Neuronal stem cell (in vitro differentiated cells): ENCODE measurements around the gene PIN1.
"Not testable (repeated sequence)": the region's sequence is repeated elsewhere in the genome, so short reads cannot be mapped to it uniquely, and the experiment has no call there.

Experiments
- DNase-seq: peaks from one replicate; pipeline ENCODE4 v3.0.0-alpha.2; 2013; ENCODE audit warnings: low spot score
- H2AFZ ChIP-seq: one replicate; pipeline ENCODE4 v1.6.1; 2013; ENCODE audit warnings: mild to moderate bottlenecking, low read length, inconsistent platforms
- H2AK5ac ChIP-seq: 2 replicates; pipeline ENCODE4 v1.6.1; 2013; ENCODE audit warnings: low read depth, mild to moderate bottlenecking, inconsistent platforms, low read length, moderate library complexity, mixed read lengths
- H2BK120ac ChIP-seq: 2 replicates; pipeline ENCODE4 v1.6.1; 2013; ENCODE audit warnings: low read depth, mild to moderate bottlenecking, inconsistent platforms, low read length, moderate library complexity, mixed read lengths
- H2BK12ac ChIP-seq: one replicate; pipeline ENCODE4 v1.6.1; 2013; ENCODE audit warnings: low read length, inconsistent platforms
- H2BK15ac ChIP-seq: 2 replicates; pipeline ENCODE4 v1.6.1; 2013; ENCODE audit warnings: mild to moderate bottlenecking, low read length, inconsistent platforms, mixed read lengths
- H2BK5ac ChIP-seq: one replicate; pipeline ENCODE4 v1.6.1; 2013; ENCODE audit warnings: inconsistent platforms, mild to moderate bottlenecking, low read length, moderate library complexity
- H3K14ac ChIP-seq: one replicate; pipeline ENCODE4 v1.6.1; 2013; ENCODE audit warnings: low read length, inconsistent platforms
- H3K18ac ChIP-seq: 2 replicates; pipeline ENCODE4 v1.6.1; 2013; ENCODE audit warnings: low read length, inconsistent platforms
- H3K23ac ChIP-seq: 2 replicates; pipeline ENCODE4 v1.6.1; 2013; ENCODE audit warnings: low read depth, mild to moderate bottlenecking, mixed read lengths, low read length, inconsistent platforms; ENCODE audit not compliant: poor library complexity
- H3K27ac ChIP-seq: replicated peaks from 3 replicates; pipeline ENCODE4 v1.5.1; 2013; ENCODE audit warnings: low read length, inconsistent platforms
- H3K27me3 ChIP-seq, 3 experiments: 2 replicates each; pipeline ENCODE4 v1.6.1; 2013; ENCODE audit warnings: low read length in 3 of 3, mild to moderate bottlenecking in 2 of 3, inconsistent platforms in 1 of 3, low read depth in 1 of 3, mixed read lengths in 1 of 3, moderate library complexity in 1 of 3; ENCODE audit not compliant: control insufficient read depth in 3 of 3, insufficient read depth in 3 of 3
- H3K36me3 ChIP-seq, 2 donors: replicated peaks in 1 of 2; 2 replicates each; pipeline ENCODE4 v1.6.1; 2013; ENCODE audit warnings: low read length in 2 of 2; ENCODE audit not compliant: control insufficient read depth in 2 of 2, insufficient read depth in 2 of 2
- H3K4ac ChIP-seq: 2 replicates; pipeline ENCODE4 v1.6.1; 2013; ENCODE audit warnings: inconsistent platforms, mild to moderate bottlenecking, low read length, moderate library complexity
- H3K4me1 ChIP-seq, 2 donors: 1 replicate in 1 of 2; 2 replicates in 1 of 2; pipeline ENCODE4 v1.6.1; 2013; ENCODE audit warnings: low read length in 2 of 2, low read depth in 1 of 2; ENCODE audit not compliant: control insufficient read depth in 2 of 2, insufficient read depth in 1 of 2
- H3K4me2 ChIP-seq: one replicate; pipeline ENCODE4 v1.6.1; 2013; ENCODE audit warnings: mild to moderate bottlenecking, low read length, inconsistent platforms; ENCODE audit not compliant: insufficient read depth, poor library complexity, severe bottlenecking
- H3K4me3 ChIP-seq, 2 donors: 2 replicates each; pipeline ENCODE4 v1.5.1; 2013; ENCODE audit warnings: low read length in 2 of 2, mild to moderate bottlenecking in 2 of 2, inconsistent platforms in 1 of 2, moderate library complexity in 1 of 2
- H3K79me1 ChIP-seq: one replicate; pipeline ENCODE4 v1.6.1; 2013; ENCODE audit warnings: low read depth, mild to moderate bottlenecking, inconsistent platforms, low read length, moderate library complexity
- H3K9ac ChIP-seq: one replicate; pipeline ENCODE4 v1.6.1; 2013; ENCODE audit warnings: mild to moderate bottlenecking, low read depth, low read length, inconsistent platforms; ENCODE audit not compliant: poor library complexity
- H3K9me3 ChIP-seq, 2 donors: replicated peaks in 1 of 2; 2 replicates each; pipeline versions ENCODE3 to v1.6.1; 2013; ENCODE audit warnings: low read length in 2 of 2, mild to moderate bottlenecking in 2 of 2, inconsistent platforms in 1 of 2, low read depth in 1 of 2, mixed read lengths in 1 of 2, moderate library complexity in 1 of 2; ENCODE audit not compliant: control insufficient read depth in 2 of 2, insufficient read depth in 1 of 2
- H4K8ac ChIP-seq: one replicate; pipeline ENCODE4 v1.6.1; 2013; ENCODE audit warnings: low read depth, mild to moderate bottlenecking, inconsistent platforms, low read length, moderate library complexity
- H4K91ac ChIP-seq: one replicate; pipeline ENCODE4 v1.6.1; 2013; ENCODE audit warnings: low read length, low read depth, mild to moderate bottlenecking, inconsistent platforms; ENCODE audit not compliant: poor library complexity
- WGBS, 2 donors: extraction: QIAGEN DNeasy Blood & Tissue Kit; methylation state at CpG; one replicate each; pipeline ENCODE4 v1.1.7; 2013; ENCODE audit warnings: missing lambda C conversion rate in 2 of 2, mixed read lengths in 1 of 2; ENCODE audit not compliant: insufficient read length in 2 of 2, insufficient replicate concordance in 1 of 2; ENCODE audit errors: extremely low coverage in 2 of 2; 5-methylcytosine and 5-hydroxymethylcytosine counted together

PIN1 gene

GRCh38 chr19:9818734-9819595 lies 16.2 kb upstream of the PIN1 start, which contains the start of gene FBXL12:
Gene FBXL12 (minus strand): TSS chr19:9819079. CDS start chr19:9818813, 266 bp downstream.
- Histone ChIP-seq H4K8ac (peak within 1 kb of the TSS; percentile 92), H3K36me3 (peaks cover 0 to 26% of the 10 kb centered on the region in 2 donors), H3K9ac (peak within 1 kb of the TSS; percentile 96), H2BK15ac (peak within 1 kb of the TSS; percentile 89), H3K9me3 (peaks cover 0 to 5% of the 10 kb centered on the region in 2 donors), H3K4me1 (peaks cover 6 to 7% of the 10 kb centered on the region in 2 donors), H2BK120ac (no peak within 1 kb of the TSS), H3K14ac (peak within 1 kb of the TSS; percentile 90), H3K18ac (peak within 1 kb of the TSS; percentile 99), H3K23ac (peak within 1 kb of the TSS; percentile 98), H2BK12ac (no peak within 1 kb of the TSS), H3K4me3 (peak within 1 kb of the TSS; percentile 96 to 99), H3K27ac (peak within 1 kb of the TSS; percentile 94), H3K4ac (peak within 1 kb of the TSS; percentile 67), H3K79me1 (peaks cover 11% of the 10 kb centered on the region), H3K27me3 (no peaks in the 10 kb centered on the region), H3K4me2 (peak within 1 kb of the TSS; percentile 95), H2BK5ac (peak within 1 kb of the TSS; percentile 94), H2AK5ac (peak within 1 kb of the TSS; percentile 91), H2AFZ (peak within 1 kb of the TSS; percentile 100), H4K91ac (no peak within 1 kb of the TSS)
- no CpG with 5 or more reads among the region's 82 CpGs for WGBS, 2 donors
- peak; percentile 100 for DNase-seq

- peak overlapping the region; percentile 55 to 99 for H3K4me3 ChIP-seq
Measured at GRCh38 chr19:9819596-9819909, 15.6 kb upstream of the PIN1 start.

GRCh38 chr19:9820034-9820433 lies 15.1 kb upstream of the PIN1 start:
- DNase-seq, H3K9me3 ChIP-seq, H2AFZ ChIP-seq, H2AK5ac ChIP-seq, H2BK120ac ChIP-seq, H3K4me2 ChIP-seq, H2BK5ac ChIP-seq, H3K14ac ChIP-seq, H3K18ac ChIP-seq, H3K27ac ChIP-seq, H3K23ac ChIP-seq, H2BK12ac ChIP-seq, H2BK15ac ChIP-seq, H3K27me3 ChIP-seq, H3K4ac ChIP-seq, H4K8ac ChIP-seq, H3K9ac ChIP-seq, H4K91ac ChIP-seq, H3K4me1 ChIP-seq: not testable (repeated sequence)
- peaks cover 11% of the 10 kb centered on the region for H3K79me1 ChIP-seq
- no CpG with 5 or more reads among the region's 8 CpGs for WGBS, 2 donors
- peak overlapping the region in 1 of 2 donors; percentile 99 for H3K4me3 ChIP-seq
- peaks cover 0 to 24% of the 10 kb centered on the region in 2 donors for H3K36me3 ChIP-seq

More at GRCh38 chr19:9819596-9819909, 15.6 kb upstream of the PIN1 start:
- Histone ChIP-seq H3K18ac (no peak overlapping the region), H3K4me1 (peaks cover 6 to 7% of the 10 kb centered on the region in 2 donors), H3K27ac (no peak overlapping the region), H3K27me3 (no peaks in the 10 kb centered on the region), H3K79me1 (peaks cover 11% of the 10 kb centered on the region), H4K8ac (no peak overlapping the region), H2BK15ac (no peak overlapping the region), H2BK12ac (no peak overlapping the region), H2AFZ (peak overlapping the region; percentile 79), H3K23ac (no peak overlapping the region), H4K91ac (no peak overlapping the region), H2AK5ac (no peak overlapping the region), H3K9me3 (peaks cover 0 to 5% of the 10 kb centered on the region in 2 donors), H3K4ac (no peak overlapping the region), H2BK120ac (no peak overlapping the region), H3K14ac (no peak overlapping the region), H3K4me2 (no peak overlapping the region), H2BK5ac (no peak overlapping the region), H3K9ac (no peak overlapping the region), H3K36me3 (peaks cover 0 to 25% of the 10 kb centered on the region in 2 donors)
- WGBS, 2 donors: no CpG with 5 or more reads among the region's 21 CpGs
- DNase-seq: no peak

GRCh38 chr19:9823816-9824215 lies 11.3 kb upstream of the PIN1 start:
- Histone ChIP-seq H3K14ac (no peak overlapping the region), H3K79me1 (peaks cover 9% of the 10 kb centered on the region), H3K9me3 (no peaks in the 10 kb centered on the region), H3K18ac (no peak overlapping the region), H3K4me2 (no peak overlapping the region), H3K4ac (no peak overlapping the region), H2AK5ac (no peak overlapping the region), H3K23ac (no peak overlapping the region), H4K91ac (no peak overlapping the region), H2BK12ac (no peak overlapping the region), H2BK120ac (no peak overlapping the region), H2BK15ac (no peak overlapping the region), H2AFZ (no peak overlapping the region), H3K9ac (no peak overlapping the region), H3K27ac (no peak overlapping the region), H3K4me1 (peaks cover 6 to 8% of the 10 kb centered on the region in 2 donors), H3K36me3 (peaks cover 0 to 10% of the 10 kb centered on the region in 2 donors), H4K8ac (no peak overlapping the region), H2BK5ac (no peak overlapping the region), H3K27me3 (no peaks in the 10 kb centered on the region), H3K4me3 (no peak overlapping the region)
- WGBS, 2 donors: no CpG with 5 or more reads among the region's 5 CpGs
- no peak for DNase-seq
